Measurements from ENCODE around the gene C21orf58. TPM values are rescaled to one million over a fixed set of nuclear protein-coding genes. Genes with fewer than 3 reads are reported as not detected.

C21orf58 gene
- total RNA-seq, 3 donors from 2014 or later = 0.96 to 2.9 (median 2.6) TPM

DNA sequence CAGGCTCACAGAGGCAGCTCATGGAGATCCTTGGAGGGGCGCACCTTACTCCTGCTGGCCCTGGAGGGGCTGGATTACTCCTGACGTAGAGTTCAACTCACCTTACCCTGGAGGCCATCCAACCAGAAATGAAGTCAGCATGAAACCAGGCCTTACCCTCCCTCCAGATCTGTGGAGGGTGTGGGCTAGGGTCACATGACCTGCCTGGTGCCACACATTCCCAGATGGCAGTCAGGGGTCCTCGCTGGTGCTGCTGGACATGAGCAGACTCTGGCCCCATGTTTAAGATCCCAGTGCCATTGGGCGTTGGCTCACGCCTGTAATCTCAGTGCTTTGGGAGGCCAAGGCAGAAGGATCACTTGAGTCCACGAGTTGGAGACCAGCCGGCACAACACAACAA, 4.5 kb downstream of the C21orf58 start:
- Histone ChIP-seq H3K4me3 (no peak overlapping the region), H3K27ac (no peak overlapping the region), H3K4me1 (peaks cover 3 to 11% of the 10 kb centered on the region in 2 donors), H3K36me3 (no peaks in the 10 kb centered on the region), H3K9me3 (no peaks in the 10 kb centered on the region), H3K27me3 (no peaks in the 10 kb centered on the region)
- no peak for DNase-seq (ENCODE audit: low spot score in 2 of 2)
- TF ChIP-seq POLR2A (IDR thresholded peaks at IDR 0.05) (no peak), POLR2AphosphoS5 (IDR thresholded peaks at IDR 0.05) (no peak)
- TF ChIP-seq, protein P1, sequence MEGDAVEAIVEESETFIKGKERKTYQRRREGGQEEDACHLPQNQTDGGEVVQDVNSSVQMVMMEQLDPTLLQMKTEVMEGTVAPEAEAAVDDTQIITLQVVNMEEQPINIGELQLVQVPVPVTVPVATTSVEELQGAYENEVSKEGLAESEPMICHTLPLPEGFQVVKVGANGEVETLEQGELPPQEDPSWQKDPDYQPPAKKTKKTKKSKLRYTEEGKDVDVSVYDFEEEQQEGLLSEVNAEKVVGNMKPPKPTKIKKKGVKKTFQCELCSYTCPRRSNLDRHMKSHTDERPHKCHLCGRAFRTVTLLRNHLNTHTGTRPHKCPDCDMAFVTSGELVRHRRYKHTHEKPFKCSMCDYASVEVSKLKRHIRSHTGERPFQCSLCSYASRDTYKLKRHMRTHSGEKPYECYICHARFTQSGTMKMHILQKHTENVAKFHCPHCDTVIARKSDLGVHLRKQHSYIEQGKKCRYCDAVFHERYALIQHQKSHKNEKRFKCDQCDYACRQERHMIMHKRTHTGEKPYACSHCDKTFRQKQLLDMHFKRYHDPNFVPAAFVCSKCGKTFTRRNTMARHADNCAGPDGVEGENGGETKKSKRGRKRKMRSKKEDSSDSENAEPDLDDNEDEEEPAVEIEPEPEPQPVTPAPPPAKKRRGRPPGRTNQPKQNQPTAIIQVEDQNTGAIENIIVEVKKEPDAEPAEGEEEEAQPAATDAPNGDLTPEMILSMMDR (IDR thresholded peaks at IDR 0.05) = no peak
- intact Hi-C loops (cut with DNase I; ENCODE audit: low total_unique reads) = no loop called here

- no peaks in the 10 kb centered on the region for H3K27me3 ChIP-seq
- DNase-seq (ENCODE audit: low spot score in 2 of 2) = no peak
- intact Hi-C loops (cut with DNase I; ENCODE audit: low total_unique reads) = no loop called here
- no peaks in the 10 kb centered on the region for H3K9me3 ChIP-seq
- H3K36me3 ChIP-seq = no peaks in the 10 kb centered on the region
- no peak overlapping the region for H3K27ac ChIP-seq
- H3K4me1 ChIP-seq = peaks cover 3 to 11% of the 10 kb centered on the region in 2 donors
- TF ChIP-seq, protein P1 (IDR thresholded peaks at IDR 0.05) = no peak
- TF ChIP-seq POLR2AphosphoS5 (IDR thresholded peaks at IDR 0.05) (no peak), POLR2A (IDR thresholded peaks at IDR 0.05) (no peak)
- H3K4me3 ChIP-seq = no peak overlapping the region
Measured at GRCh38 chr21:46318464-46318845, 5.2 kb downstream of the C21orf58 start.

DNA sequence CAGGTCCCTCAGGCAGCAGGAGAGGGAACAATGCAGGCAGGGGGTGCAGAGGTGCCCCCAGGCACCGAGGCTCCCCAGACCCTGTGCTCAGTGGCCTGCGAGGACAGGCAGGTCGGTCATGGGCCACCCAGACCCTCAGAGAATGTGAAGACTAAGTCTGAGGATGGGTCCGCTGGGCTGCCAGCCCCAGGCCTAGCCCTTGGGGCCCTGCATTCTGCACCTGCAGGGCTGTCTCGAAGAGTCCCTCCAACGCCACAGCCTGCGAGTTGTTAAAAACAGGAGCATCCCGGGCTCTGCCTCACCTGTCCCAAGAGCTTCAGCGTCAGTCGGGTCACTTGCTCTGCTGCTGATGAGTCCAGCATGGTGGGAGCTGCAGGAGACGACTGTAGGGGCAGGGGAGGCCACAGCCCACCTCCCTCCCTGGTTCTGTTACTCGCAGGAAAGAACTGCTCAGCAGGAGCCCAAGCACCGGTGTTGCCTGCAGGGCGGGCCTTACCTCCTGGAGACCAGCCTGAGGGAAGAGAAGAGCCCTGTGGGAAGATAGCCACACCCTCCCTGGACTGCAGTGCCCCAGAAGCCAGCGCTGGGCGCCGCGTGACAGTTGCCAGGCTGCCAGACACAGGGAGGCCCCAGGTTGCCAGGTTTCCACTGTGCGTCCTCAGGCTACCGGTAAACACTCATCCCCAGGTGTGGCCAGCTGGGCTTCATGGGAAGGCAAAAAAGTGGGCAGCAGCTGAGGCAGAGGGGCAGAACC, 5.8 kb downstream of the C21orf58 start:
- TF ChIP-seq POLR2A (IDR thresholded peaks at IDR 0.05) (no peak), POLR2AphosphoS5 (IDR thresholded peaks at IDR 0.05) (no peak)
- TF ChIP-seq, protein P1 (IDR thresholded peaks at IDR 0.05) = no peak
- Histone ChIP-seq H3K27me3 (no peaks in the 10 kb centered on the region), H3K27ac (no peak overlapping the region), H3K4me3 (no peak overlapping the region), H3K9me3 (no peaks in the 10 kb centered on the region), H3K36me3 (no peaks in the 10 kb centered on the region), H3K4me1 (peaks cover under 1 to 10% of the 10 kb centered on the region in 2 donors)
- intact Hi-C loops (cut with DNase I; ENCODE audit: low total_unique reads) = no loop called here
- DNase-seq (ENCODE audit: low spot score in 2 of 2) = no peak

DNA sequence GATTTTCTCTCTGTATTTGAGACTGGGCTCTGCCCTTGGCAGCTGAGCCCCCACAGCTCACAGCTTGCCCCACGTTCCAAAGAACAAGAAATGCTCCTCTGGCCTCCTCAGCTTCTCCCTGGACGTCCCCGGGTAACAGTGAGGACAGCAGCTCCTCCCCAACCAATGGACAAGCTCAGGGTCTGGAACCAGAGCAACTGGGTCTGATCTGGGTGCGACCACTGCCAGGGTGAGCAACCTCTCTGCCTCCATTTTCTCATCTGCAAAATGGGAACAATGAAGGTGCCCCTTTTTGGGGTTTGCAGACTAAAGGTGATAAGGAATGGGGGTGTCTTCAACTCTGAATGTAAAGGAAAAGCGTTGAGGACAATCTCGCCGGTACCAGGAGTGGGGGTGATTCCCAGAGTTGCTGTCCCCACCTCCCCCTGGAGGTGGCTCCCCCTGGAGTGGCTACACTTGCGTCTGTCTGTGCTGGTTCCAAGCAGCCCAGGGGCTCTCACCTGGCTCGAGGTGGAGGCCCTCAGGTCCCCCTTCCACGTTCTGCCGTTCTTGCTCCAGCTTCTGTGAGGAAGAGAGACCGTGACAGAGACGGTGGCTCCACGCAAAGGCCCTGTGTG, 6.9 kb downstream of the C21orf58 start:
- H3K27ac ChIP-seq = no peak overlapping the region
- no peaks in the 10 kb centered on the region for H3K9me3 ChIP-seq
- no peak for TF ChIP-seq POLR2AphosphoS5 (IDR thresholded peaks at IDR 0.05)
- TF ChIP-seq, protein P1 (IDR thresholded peaks at IDR 0.05) = no peak
- TF ChIP-seq POLR2A (IDR thresholded peaks at IDR 0.05) = no peak
- H3K4me3 ChIP-seq = no peak overlapping the region
- intact Hi-C loops (cut with DNase I; ENCODE audit: low total_unique reads) = no loop called here
- DNase-seq (ENCODE audit: low spot score in 2 of 2) = no peak
- H3K36me3 ChIP-seq = no peaks in the 10 kb centered on the region
- no peaks in the 10 kb centered on the region for H3K4me1 ChIP-seq
- H3K27me3 ChIP-seq = no peaks in the 10 kb centered on the region

- Histone ChIP-seq H3K9me3 (no peaks in the 10 kb centered on the region), H3K27me3 (no peaks in the 10 kb centered on the region), H3K36me3 (no peaks in the 10 kb centered on the region), H3K27ac (no peak overlapping the region), H3K4me1 (no peaks in the 10 kb centered on the region), H3K4me3 (no peak overlapping the region)
- no peak for DNase-seq (ENCODE audit: low spot score in 2 of 2)
- TF ChIP-seq POLR2AphosphoS5 (IDR thresholded peaks at IDR 0.05) (no peak), POLR2A (IDR thresholded peaks at IDR 0.05) (no peak)
- TF ChIP-seq, protein P1 (IDR thresholded peaks at IDR 0.05) = no peak
- intact Hi-C loops (cut with DNase I; ENCODE audit: low total_unique reads) = no loop called here
Measured at GRCh38 chr21:46314441-46315020, 9.1 kb downstream of the C21orf58 start.

Data from breast epithelium (tissue), 4 donors.